CD4-positive, CD25-positive, alpha-beta regulatory T cell (primary cell): ENCODE measurements around the gene PAXX. TPM values are rescaled to one million over a fixed set of nuclear protein-coding genes. Genes with fewer than 3 reads are reported as not detected.
A peak's percentile ranks its signal among the peaks of the same experiment; 100 is the strongest.

ENCODE experiments used
- ATAC-seq, 2 donors: fragments of 150-1000 bp; cut with Tn5 transposase; one replicate each; pipeline ENCODE4 v1.10.0; 2021; ENCODE audit warnings: low read depth in 2 of 2, moderate number of reproducible peaks in 2 of 2, moderate library complexity in 1 of 2
- DNase-seq, 3 donors: peaks; one replicate each; pipeline versions ENCODE4 v3.0.0 to v3.0.0-alpha.2; 2012 to 2022; ENCODE audit warnings: mixed read lengths in 1 of 3
- H3K27ac ChIP-seq: one replicate; pipeline ENCODE4 v1.7.0; 2013; ENCODE audit warnings: mild to moderate bottlenecking, low read length; ENCODE audit not compliant: insufficient read depth, poor library complexity, severe bottlenecking
- H3K27me3 ChIP-seq: one replicate; pipeline ENCODE4 v1.7.0; 2013; ENCODE audit warnings: low read length; ENCODE audit not compliant: control insufficient read depth, insufficient read depth
- H3K36me3 ChIP-seq: one replicate; pipeline ENCODE4 v1.7.0; 2013; ENCODE audit warnings: mild to moderate bottlenecking, low read length, moderate library complexity; ENCODE audit not compliant: control insufficient read depth, insufficient read depth
- H3K4me1 ChIP-seq: 2 replicates; pipeline ENCODE4 v1.7.0; 2013; ENCODE audit warnings: mild to moderate bottlenecking, low read length; ENCODE audit not compliant: insufficient read depth, control insufficient read depth, poor library complexity, severe bottlenecking
- H3K4me3 ChIP-seq: one replicate; pipeline ENCODE4 v1.7.0; 2013; ENCODE audit warnings: low read depth, mild to moderate bottlenecking, low read length, moderate library complexity
- H3K9me3 ChIP-seq, 2 experiments: 1 replicate in 1 of 2; 2 replicates in 1 of 2; pipeline ENCODE4 v1.7.0; 2013; ENCODE audit warnings: low read length in 2 of 2, mild to moderate bottlenecking in 1 of 2, moderate library complexity in 1 of 2; ENCODE audit not compliant: control insufficient read depth in 2 of 2
- H3K27ac Mint-ChIP-seq, 3 donors: one replicate each; pipeline ENCODE4 v1.8.0; 2020 to 2022; ENCODE audit warnings: mild to moderate bottlenecking in 3 of 3, mixed read lengths in 3 of 3, moderate library complexity in 2 of 3
- H3K27me3 Mint-ChIP-seq: one replicate; pipeline ENCODE4 v1.8.0; 2022; ENCODE audit warnings: mild to moderate bottlenecking, mixed read lengths
- H3K36me3 Mint-ChIP-seq: one replicate; pipeline ENCODE4 v1.8.0; 2020; ENCODE audit warnings: mixed read lengths
- H3K4me1 Mint-ChIP-seq, 4 donors: one replicate each; pipeline ENCODE4 v1.8.0; 2020 to 2022; ENCODE audit warnings: mixed read lengths in 4 of 4, mild to moderate bottlenecking in 1 of 4
- H3K4me3 Mint-ChIP-seq, 4 donors: one replicate each; pipeline ENCODE4 v1.8.0; 2020 to 2022; ENCODE audit warnings: mild to moderate bottlenecking in 4 of 4, mixed read lengths in 4 of 4, moderate library complexity in 3 of 4
- H3K9me3 Mint-ChIP-seq, 7 donors: one replicate each; pipeline ENCODE4 v1.8.0; 2020 to 2022; ENCODE audit warnings: mixed read lengths in 7 of 7, mild to moderate bottlenecking in 3 of 7, moderate library complexity in 2 of 7
- polyA plus RNA-seq, 4 donors: library from polyadenylated mRNA; unstranded; fragments of 300-500 nt; fragmentation: Illumina TruSeq; gene quantifications; one replicate each; pipeline ENCODE4 v1.2.3, GENCODE V29; 2021
- total RNA-seq: library from RNA; stranded (reverse); gene quantifications from one replicate; pipeline ENCODE4 v1.2.3, GENCODE V29; 2022

The PAXX gene
- total and polyA plus RNA-seq, 5 donors from 2014 or later = 46.7 to 83.3 (median 66.4) TPM

- ATAC-seq (peak; percentile 64 to 70), DNase-seq (peak; percentile 63 to 75 (median 70))
- H3K27me3 Mint-ChIP-seq = no peaks in the 10 kb centered on the region
- Histone ChIP-seq H3K4me3 (peak overlapping the region; percentile 72), H3K27me3 (no peaks in the 10 kb centered on the region), H3K36me3 (no peaks in the 10 kb centered on the region), H3K9me3 (no peaks in the 10 kb centered on the region), H3K27ac (peak overlapping the region; percentile 74), H3K4me1 (peaks cover 69% of the 10 kb centered on the region)
- H3K36me3 Mint-ChIP-seq = no peaks in the 10 kb centered on the region
- H3K9me3 Mint-ChIP-seq = no peaks in the 10 kb centered on the region
- peak overlapping the region; percentile 88 to 97 (median 92) for H3K4me3 Mint-ChIP-seq
- peak overlapping the region in 1 of 3 donors; percentile 25 for H3K27ac Mint-ChIP-seq
- H3K4me1 Mint-ChIP-seq = peaks cover 0 to 49% (median 18%) of the 10 kb centered on the region in 4 donors
Observed at GRCh38 chr9:137028263-137029057, 36.2 kb downstream of the PAXX start.

GRCh38 chr9:137029058-137029936 lies 37.1 kb downstream of the PAXX start:
- Histone ChIP-seq H3K36me3 (no peaks in the 10 kb centered on the region), H3K4me3 (peak overlapping the region; percentile 72), H3K4me1 (peaks cover 74% of the 10 kb centered on the region), H3K27ac (peak overlapping the region; percentile 74), H3K27me3 (no peaks in the 10 kb centered on the region), H3K9me3 (no peaks in the 10 kb centered on the region)
- ATAC-seq (peak; percentile 14 to 18), DNase-seq (peak; percentile 60 to 71 (median 62))
- Mint-ChIP-seq H3K36me3 (no peaks in the 10 kb centered on the region), H3K4me3 (peak overlapping the region; percentile 88 to 97 (median 92)), H3K9me3 (no peaks in the 10 kb centered on the region), H3K27me3 (no peaks in the 10 kb centered on the region), H3K27ac (peak overlapping the region in 2 of 3 donors; percentile 68 to 76), H3K4me1 (peaks cover 0 to 53% (median 20%) of the 10 kb centered on the region in 4 donors)

GRCh38 chr9:137030006-137030405 lies 37.8 kb downstream of the PAXX start:
- peaks cover 82% of the 10 kb centered on the region for H3K4me1 ChIP-seq
- peak overlapping the region; percentile 72 for H3K4me3 ChIP-seq
- peak overlapping the region; percentile 74 for H3K27ac ChIP-seq
- no peaks in the 10 kb centered on the region for H3K36me3 ChIP-seq
- H3K27me3 Mint-ChIP-seq = no peaks in the 10 kb centered on the region
- peaks cover 0 to 58% (median 24%) of the 10 kb centered on the region in 4 donors for H3K4me1 Mint-ChIP-seq
- H3K27me3 ChIP-seq = no peaks in the 10 kb centered on the region
- H3K27ac Mint-ChIP-seq = peak overlapping the region in 2 of 3 donors; percentile 68 to 76
- no peaks in the 10 kb centered on the region for H3K9me3 ChIP-seq
- no peaks in the 10 kb centered on the region for H3K9me3 Mint-ChIP-seq
- DNase-seq (peak in 1 of 3 donors; percentile 32), ATAC-seq (no peak)
- H3K4me3 Mint-ChIP-seq = peak overlapping the region; percentile 88 to 97 (median 92)
- no peaks in the 10 kb centered on the region for H3K36me3 Mint-ChIP-seq

DNA sequence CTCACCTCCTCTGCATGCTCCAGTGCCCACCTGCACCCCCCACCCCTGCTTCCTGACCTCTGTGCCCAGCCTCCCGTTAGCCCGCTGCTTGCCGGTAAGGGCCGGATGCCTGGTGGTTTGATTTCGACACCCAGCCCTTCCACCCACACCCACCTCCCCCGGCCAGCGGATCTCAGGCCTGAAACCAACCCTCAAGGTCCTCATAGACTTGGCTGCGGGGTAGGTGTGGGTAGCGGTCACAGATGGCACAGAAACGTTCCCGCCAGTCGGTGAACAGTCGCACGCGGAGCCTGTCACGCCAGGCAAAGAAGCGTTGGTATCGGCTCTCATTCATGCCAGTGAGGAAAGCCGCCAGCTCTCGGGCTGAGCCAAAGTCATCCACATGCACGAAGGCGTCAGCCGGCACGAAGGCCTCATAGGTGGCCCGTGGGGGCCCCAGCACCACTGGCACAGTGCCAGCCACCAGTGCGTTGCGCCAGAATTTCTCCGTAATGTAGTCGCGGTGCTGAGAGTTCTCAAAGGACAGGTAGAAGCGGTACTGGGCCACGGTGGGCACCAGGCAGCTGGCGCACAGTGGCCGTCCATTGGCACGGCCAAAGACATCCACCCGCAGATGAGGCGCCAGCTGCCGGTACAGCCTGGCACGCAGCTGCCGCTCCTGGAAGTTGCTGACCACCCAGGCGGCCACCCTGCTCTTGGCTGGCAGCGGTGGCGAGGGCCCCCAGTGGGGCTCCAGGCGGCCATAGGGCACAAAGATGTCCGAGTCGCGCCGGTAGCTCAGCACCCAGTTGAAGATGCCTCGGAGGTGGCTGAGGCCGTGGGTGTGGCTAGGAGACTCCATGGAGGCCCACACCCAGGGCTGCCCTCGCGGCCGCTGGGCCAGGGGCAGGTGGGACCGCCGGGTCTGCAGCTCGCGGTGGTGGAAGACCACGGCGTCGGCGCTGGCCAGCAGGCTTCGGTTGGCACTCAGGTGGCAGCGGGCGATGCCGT lies 38.6 kb downstream of the PAXX start:
- no peaks in the 10 kb centered on the region for H3K9me3 Mint-ChIP-seq
- H3K36me3 Mint-ChIP-seq = no peaks in the 10 kb centered on the region
- Histone ChIP-seq H3K4me1 (peaks cover 85% of the 10 kb centered on the region), H3K4me3 (peak overlapping the region; percentile 72), H3K27me3 (no peaks in the 10 kb centered on the region), H3K9me3 (no peaks in the 10 kb centered on the region), H3K27ac (peak overlapping the region; percentile 74), H3K36me3 (no peaks in the 10 kb centered on the region)
- H3K27me3 Mint-ChIP-seq = no peaks in the 10 kb centered on the region
- peak in 1 of 3 donors; percentile 77 for DNase-seq
- H3K27ac Mint-ChIP-seq = peak overlapping the region; percentile 41 to 76 (median 55)
- no peak for ATAC-seq
- peaks cover 0 to 62% (median 26%) of the 10 kb centered on the region in 4 donors for H3K4me1 Mint-ChIP-seq
- H3K4me3 Mint-ChIP-seq = peak overlapping the region; percentile 88 to 97 (median 92)

DNA sequence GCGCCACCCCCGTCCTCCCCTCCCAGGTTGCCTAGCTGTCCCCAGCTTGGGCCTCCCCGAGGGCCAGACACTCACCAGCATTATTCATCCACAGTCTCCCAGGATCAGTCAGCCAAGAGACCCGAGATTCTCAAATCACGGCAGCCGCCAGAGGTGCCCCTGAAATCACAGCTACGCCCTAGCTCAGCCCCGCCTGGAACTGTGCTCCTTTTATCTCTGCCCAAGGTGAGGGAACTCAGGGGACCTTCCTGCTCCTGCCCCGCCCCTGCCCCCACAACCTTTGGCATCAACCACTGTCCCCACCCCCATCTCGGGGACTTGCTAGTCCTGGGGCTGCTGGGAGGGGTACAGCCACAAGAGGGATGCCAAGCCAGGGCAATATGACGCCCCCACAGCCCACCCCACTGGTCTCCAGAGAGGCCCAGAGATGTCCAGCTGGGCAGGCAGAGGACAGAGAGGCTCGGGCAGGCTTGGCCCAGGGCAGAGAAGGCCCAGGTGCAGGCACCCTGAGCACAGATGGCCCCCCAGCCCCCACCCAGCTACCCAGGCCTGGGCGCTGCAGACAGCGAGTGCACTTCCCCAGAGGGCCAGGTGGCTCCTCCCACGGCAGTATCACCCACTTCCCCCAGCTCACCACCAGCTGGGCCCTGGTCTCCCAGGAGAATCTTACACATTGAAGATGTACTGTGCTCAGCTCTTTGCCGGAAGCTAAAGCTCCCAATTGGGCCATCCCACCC lies 39.9 kb downstream of the PAXX start, which contains the start of gene FUT7:
Gene FUT7, minus strand, starts transcription at position 185 of the 737 bp plus-strand sequence. Its CDS starts 97 bp downstream, at position 88.
- Histone ChIP-seq H3K4me3 (peak within 1 kb of the TSS; percentile 72), H3K4me1 (peaks cover 74% of the 10 kb centered on the region), H3K27ac (peak within 1 kb of the TSS; percentile 74), H3K27me3 (no peaks in the 10 kb centered on the region), H3K36me3 (no peaks in the 10 kb centered on the region), H3K9me3 (no peaks in the 10 kb centered on the region)
- ATAC-seq (no peak), DNase-seq (peak in 1 of 3 donors; percentile 56)
- no peaks in the 10 kb centered on the region for H3K36me3 Mint-ChIP-seq
- peak within 1 kb of the TSS; percentile 68 to 97 (median 83) for H3K27ac Mint-ChIP-seq
- peaks cover 0 to 55% (median 23%) of the 10 kb centered on the region in 4 donors for H3K4me1 Mint-ChIP-seq
- no peaks in the 10 kb centered on the region for H3K27me3 Mint-ChIP-seq
- H3K9me3 Mint-ChIP-seq = no peaks in the 10 kb centered on the region
- peak within 1 kb of the TSS; percentile 89 to 97 (median 94) for H3K4me3 Mint-ChIP-seq

- peaks cover 68% of the 10 kb centered on the region for H3K4me1 ChIP-seq
- DNase-seq = peak in 1 of 3 donors; percentile 27
Observed at GRCh38 chr9:137032858-137033257, 40.6 kb downstream of the PAXX start.

More at GRCh38 chr9:137032858-137033257, 40.6 kb downstream of the PAXX start:
- ATAC-seq = no peak
- peak overlapping the region; percentile 76 to 97 (median 88) for H3K4me3 Mint-ChIP-seq
- H3K27me3 Mint-ChIP-seq = no peaks in the 10 kb centered on the region
- H3K4me3 ChIP-seq = peak overlapping the region; percentile 26
- H3K27ac Mint-ChIP-seq = peak overlapping the region in 2 of 3 donors; percentile 62 to 76
- no peaks in the 10 kb centered on the region for H3K36me3 Mint-ChIP-seq
- H3K9me3 Mint-ChIP-seq = no peaks in the 10 kb centered on the region
- peaks cover 0 to 52% (median 23%) of the 10 kb centered on the region in 4 donors for H3K4me1 Mint-ChIP-seq
- H3K36me3 ChIP-seq = no peaks in the 10 kb centered on the region
- H3K27ac ChIP-seq = peak overlapping the region; percentile 74
- no peaks in the 10 kb centered on the region for H3K9me3 ChIP-seq
- no peaks in the 10 kb centered on the region for H3K27me3 ChIP-seq
